GM19468 (cell line): ENCODE results near the gene DGUOK.

Source experiments
- ATAC-seq: cut with Tn5 transposase; IDR thresholded peaks from one replicate; pipeline ENCODE4 v1.9.1; 2021; ENCODE audit warnings: mild to moderate bottlenecking, moderate library complexity, moderate number of reproducible peaks; ENCODE audit not compliant: unreplicated experiment; ENCODE audit errors: extremely low read depth

Gene DGUOK

DNA sequence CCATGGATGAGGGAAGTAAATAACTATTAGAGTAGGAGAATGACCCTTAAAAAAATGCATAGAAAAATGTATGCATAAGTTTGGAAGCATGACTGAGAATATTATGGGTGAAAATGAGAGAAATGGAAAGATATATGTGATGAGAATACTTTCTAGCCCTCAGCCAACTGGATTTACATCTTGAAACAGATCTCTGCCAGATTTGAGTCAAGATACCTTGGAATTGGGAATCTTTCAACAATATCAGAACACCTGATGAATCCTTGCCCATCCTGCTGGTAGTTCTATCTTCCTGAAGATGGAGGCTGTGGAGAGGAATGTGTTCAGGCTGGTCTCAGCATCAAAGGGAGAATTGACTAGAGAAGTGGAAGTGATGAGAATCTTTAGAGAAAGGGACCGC is 63.9 kb downstream of the DGUOK start:
- no peak for ATAC-seq

DNA sequence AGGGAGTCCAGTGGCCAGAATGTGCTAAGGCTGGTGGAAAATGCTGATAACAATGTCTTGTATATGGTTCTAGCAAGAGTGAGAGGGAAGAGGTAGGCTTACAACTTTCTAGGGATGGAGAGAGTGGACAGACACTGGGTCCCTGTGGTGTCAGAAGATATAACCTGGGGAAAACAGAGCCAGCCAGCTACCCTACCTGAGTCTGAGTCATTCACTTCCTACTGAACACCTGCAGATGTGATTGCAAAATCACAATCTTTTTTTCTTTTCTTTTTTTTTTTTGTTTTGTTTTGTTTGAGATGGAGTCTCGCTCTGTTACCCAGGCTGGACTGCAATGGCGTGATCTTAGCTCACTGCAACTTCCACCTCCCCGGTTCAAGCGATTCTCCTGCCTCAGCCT is 65.4 kb downstream of the DGUOK start:
- ATAC-seq: no peak

DNA sequence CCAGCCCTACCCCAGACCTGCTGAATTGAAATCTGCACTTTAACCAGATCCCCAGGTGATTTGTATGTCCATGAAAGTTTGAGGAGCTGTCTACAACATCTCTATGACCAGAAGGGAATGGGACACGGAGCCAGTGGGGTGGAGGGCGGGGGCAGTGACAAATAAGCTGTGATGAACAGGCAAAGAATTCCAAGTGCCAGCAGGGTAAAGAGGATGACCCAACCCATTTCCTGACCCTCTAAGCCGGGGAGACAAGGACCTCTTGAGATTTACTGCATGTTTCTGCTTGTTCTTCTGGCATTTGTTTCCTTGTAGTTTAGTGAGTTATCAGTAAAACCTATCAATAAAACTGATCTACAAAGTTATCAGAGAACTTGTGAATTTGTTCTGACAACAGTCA is 66.7 kb downstream of the DGUOK start:
- ATAC-seq: no peak

DNA sequence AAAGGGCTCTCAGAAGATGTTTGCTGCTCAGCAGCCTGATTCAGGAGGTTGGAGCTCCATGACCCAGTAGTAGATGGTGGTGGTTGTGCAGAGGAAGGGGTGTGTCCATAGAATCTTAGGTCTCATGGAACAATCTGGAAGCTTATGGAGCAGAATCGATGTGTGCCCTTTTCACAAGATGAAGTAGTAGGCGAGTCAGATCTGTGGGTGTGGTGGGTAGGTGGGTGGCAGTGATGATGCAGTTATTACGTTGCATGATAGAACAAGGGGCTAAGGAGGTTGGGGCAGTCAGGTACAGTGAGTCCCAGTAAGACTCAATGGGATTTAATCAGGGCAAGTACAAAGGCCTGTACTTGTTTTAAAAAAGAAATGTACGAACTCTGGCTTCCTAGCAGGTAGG is 67.1 kb downstream of the DGUOK start:
- ATAC-seq: no peak

DNA sequence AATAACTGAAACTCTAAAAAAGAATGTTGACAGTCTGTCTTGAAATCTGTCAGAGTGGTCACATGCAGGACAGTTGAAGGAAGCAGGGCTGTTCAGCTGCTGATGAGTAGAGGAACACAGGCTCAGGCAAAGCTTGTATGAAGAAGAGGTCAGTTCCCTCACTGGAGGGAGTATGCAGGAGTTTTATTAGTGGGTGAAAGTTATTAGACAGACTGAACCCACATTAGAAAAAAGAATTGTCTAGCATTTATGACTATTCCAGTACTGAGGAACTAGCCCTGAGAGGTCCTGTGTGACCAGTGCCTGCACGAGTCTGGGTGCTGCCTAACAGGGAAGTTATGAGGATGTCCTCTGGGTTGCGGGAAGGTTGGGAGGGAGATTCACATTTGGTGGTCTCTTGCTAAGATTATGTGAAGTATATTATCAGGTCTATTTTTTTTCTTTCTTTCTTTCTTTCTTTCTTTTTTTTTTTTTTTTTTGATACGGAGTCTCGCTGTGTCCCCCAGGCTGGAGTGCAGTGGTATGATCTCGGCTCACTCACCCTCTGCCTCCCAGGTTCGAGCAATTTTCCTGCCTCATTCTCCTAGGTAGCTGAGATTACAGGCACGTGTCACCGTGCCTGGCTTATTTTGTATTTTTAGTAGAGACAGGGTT is 67.6 kb downstream of the DGUOK start:
- ATAC-seq: no peak

DNA sequence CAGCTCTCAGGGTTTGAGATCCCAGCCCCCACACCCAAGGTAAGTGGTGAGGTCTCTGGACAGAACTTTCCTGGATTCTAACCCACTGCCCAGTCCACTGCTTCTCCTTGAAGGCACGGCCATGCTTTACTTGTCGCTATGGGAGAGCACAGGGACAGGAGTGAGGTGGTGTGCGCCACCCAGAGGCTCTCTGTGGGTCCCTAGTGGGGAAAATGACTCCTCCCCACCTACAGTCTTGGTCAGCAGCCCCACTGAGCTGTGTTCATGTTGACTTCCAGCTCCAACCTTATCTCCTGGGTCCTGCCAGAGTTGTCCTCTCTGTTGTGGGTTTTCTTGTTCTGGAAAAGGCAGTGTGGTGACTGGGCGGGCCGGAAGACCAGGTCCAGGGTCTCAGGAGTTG is 69.1 kb downstream of the DGUOK start:
- ATAC-seq: no peak

DNA sequence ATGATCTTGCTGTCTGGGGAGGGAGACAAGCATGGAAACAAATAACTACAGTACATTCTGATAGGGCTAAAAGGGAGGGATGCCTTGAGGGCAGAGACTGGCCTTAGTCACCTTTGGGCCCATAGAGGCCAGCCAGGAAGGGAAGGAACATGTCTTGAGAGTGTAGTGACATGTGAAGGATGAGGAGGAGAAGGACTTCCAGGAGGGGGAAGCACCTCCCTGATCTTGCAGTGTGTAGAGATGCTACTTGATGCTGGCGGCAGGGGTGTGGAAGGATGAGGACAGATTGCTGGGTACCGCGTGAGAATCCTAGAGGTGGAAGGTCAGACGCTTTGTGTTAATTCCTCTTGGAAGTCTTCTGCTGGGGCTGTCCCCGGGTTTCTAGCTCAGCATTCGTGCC is 71.1 kb downstream of the DGUOK start:
- ATAC-seq: no peak

DNA sequence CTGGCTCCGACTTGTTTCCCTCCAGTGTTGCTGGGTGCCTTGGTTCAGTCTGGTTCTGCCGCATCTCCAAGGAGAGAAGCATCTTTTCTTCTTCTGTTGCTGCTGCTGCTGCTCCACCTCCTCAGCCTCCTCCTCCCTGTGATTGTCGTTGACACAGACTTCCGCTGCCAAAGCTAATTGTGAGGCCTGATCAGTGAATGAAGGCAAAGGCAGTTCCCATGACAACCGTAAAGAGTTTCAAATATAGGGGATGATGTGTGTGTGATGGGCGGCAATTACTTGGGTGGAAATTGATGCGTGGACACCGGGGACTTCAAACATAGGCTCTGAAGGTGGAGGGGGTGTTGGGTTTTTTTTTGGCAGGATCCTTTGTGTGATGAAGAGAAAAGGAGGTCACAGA is 71.8 kb downstream of the DGUOK start:
- ATAC-seq: no peak

DNA sequence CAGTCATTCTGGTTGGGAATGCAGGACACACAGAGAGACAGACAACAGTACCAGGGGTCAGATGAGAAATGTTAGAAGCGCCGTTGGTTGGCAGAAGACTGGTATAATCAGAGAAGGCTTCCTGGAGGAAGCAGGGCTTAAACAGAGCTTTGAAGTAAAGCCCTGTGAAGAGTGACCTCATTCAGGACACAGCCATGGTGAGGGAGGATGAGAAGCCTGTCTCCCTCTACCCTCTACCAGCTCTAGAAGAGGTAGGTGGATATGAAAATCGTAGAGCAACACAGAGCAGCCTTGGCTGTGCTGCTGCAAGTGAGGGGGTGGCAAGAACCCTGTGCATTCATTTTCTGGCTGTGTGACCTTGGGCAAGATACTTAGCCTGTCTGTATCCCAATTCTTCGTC is 72.3 kb downstream of the DGUOK start:
- no peak for ATAC-seq

DNA sequence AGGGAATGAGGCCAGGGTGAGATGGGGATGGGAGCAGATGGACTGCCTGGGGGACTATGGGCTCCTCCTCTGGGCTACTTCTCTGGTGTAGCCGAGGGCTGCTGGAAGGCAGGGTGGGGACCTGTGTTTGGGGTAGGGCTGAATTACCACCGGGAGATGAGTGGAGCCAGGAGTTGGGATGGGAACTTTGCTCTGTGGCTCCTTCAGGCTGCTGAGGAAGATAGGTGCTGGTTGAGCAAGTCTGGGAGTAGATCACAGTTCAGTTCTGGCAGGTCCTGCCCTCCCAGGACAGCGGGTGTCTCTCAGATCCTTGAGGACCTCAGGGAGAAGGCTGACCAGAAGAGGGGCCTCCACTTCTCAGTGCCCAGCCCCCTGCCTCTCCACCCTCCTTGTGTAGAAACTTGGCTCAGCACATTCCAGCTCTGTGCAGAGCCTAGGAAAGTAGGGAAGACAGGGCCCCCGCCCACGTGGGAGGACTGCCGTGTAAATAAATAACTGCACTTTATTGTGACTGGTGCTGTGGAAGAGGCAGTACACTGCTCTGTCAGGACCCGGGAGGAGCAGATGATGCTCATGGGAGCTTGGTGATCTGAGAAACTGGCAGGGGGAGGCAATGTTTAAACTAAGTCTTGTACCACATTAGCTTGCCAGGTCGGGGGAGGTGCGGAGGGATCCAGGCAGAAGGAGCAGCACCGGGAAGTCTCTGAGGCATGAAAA is 73.4 kb downstream of the DGUOK start:
- no peak for ATAC-seq

DNA sequence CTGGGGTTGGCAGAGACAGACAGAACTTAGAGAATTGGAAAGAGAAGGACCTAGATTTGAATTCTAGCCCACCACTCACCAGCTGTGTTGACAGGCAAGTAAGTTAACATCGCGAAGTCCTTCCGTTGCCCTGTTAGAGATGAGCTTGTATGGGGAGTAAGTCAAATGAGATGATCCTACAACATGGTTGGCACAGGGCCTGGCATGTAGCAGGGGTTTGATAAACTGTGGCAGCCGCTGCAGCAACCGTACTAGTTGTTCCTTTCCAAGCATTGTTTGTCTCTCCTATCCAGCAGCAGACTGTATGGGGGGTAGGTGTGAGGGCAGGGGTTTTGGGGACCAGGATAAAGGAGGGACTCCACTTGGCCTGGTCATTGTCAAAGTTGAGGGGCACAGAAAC is 74.0 kb downstream of the DGUOK start:
- no peak for ATAC-seq

DNA sequence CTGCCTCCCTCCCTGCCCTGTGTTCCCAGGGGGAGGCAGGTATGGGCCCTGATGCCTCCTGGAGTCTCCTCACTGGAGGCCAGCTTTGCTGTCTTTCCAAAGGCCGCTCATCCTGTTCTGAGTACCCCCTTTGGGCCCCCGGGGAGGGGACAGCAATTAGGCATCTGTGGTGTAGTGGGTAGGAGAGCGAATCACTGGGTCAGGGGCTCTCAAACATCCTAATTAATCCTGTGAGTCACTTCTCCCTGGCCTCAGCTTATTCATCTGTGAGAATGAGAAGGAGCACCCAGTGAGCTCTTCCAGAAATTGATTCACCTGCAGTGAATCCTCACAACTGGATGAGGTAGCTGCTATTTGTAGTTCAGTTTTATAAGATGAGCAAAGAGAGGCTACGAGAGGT is 74.4 kb downstream of the DGUOK start:
- no peak for ATAC-seq

DNA sequence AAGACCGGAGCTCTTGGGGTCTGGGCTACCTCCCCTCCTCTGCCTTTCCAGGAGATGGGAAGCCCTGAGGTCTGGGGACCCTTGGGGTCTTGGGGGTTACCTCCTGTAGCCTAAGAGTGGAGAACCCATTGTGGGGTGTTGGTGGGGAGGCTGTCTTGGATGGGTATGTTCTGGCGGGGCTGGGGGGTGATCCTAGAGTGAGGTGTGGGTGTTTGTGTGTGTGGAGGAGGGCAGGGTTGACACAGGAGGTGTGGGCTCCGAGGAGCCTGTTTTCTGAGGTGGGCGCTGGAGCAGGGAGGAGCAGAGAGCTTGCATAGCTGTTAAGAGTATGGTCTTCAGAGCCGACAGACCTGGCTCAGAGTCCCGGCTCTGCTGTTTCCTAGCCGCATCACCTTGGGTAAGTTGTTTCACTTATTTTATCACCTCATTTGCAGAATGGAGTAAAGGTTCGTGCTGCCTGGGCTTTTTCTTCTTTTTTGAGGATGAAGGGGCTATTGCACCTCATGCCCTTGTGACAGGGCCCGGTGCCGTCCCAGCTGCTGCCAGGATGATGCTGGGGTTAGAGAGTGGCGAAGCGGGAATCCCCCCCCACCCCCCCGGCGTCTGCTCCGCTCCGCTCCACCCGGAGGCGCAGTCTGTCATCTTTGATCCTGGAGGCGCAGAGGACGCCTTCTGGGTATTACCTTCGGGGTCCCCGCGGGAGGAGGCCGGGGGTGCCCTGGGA is 75.3 kb downstream of the DGUOK start:
- ATAC-seq: no peak

DNA sequence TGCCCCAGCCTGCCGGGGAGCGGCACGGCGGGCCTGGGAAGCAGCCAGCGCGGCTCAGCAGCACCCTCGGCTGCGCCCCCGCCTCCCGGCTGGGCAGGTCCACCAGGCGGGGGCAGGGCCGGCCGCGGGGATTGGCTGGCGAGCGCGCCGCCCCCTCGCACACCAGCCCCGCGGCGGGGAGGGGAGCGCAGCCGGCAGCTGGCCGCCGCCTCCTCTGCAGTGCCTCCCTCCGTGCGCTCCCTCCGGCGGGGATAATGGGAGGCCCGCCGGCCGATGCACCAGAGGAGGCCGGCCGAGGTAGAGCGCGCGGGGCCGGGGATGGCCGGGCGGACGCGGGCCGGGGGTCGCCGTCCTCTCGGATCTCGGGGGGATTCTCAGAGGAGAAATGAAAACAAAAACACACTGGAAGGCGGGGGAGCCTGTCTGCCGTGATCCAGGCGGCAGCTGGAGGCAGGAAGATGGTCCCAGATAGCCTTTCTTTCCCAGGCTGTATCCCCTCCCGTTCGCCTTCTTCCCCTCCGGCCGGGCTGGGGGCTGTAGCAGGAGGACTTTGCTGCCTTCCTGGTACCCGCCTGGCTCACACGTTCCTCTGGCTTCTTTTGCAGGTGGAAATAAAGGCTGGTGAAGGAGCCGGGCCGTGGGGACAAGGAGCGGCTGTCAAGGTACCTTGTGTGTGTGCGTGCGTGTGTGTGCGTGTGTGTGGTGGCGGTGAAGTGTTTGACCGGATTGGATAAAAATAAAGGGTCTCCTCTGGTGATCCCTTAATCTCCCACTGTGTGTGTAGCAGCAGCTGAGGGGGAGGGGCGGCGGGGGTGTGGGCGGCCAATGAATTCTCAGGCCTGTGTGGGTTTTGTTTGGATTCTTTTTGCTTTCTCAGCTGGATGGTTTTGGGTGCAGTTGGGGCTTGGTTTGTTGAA is 76.1 kb downstream of the DGUOK start:
- ATAC-seq: peak; percentile 90

DNA sequence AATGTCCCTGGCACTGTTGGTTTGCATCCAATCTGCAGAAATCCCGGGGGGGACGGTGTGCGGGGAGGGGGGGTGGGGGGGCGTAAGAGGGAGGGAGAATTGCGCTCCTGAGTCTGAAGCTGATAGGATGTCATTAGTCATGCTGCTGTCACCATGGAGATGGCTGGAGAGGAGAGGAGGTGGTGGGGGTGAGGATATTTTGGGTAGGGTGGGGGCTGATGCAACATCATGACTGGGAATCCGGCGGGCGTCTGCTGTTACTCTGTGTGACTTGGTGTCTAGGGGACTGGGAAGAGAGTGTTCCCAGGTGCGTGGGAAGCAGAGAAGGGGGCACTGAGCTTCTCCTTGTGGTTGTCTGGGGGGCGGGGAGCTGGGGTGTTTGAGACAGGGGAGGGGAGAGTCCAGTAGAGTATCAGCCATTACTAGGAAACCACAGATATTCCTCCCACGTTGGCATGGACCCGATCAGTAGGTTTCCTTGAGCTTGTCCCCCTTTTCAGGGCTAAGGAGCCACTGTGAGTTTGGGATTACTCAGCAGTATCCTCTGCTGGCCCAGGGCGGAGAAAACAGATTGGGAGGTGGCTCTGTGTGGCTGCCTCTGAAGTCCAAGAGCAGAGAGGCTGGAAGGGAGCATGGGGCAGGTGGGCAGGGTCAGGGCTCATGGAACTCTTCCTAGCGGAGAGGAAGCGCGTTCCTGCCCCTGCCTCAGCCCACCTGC is 77.0 kb downstream of the DGUOK start:
- no peak for ATAC-seq

DNA sequence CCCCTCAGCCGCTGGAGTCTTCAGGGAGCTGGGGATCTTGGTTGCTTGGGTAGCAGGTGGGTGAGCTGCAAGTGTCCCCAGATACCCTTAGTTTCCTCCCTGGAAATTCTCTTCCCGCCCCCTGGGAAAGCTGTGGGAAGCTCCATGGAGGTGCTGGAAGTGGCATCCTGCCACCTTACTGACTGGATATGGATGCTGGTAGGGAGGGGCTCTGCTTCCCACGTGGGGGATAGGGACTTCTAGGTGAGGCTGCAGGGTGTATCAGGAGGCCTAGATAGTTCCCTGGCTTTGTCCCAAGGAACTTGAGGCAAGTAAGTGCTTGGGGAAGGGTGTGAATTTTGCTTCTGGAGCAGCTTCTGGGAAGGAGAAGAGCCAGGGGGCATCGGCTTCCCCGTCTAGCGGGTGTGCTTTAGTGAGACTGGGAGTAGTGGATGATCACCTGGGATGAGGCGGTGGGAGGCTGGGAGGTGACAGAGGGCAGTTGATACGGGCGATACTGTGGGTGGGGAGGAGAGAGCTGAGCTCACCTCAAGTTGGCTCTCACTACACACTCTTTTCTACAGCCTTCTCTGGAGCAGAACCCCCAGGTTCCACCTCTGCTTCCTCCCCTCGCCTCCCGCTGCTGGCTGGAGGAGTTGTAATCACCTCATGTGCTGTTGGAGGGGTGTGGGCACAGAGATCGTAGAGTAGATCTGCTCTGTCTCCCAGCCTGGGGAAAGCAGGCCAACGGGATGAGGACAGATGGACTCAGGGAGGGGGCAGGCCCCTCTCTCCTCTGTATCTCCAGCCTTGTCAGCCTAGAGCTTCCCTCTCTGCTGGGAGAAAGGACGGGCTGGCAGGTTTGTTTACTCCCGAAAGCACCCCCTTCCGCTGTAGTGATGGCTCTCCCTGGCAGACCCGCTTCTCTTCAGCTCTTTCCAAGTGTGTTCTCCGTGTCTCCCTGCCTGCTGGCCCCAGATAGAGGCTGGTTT is 77.8 kb downstream of the DGUOK start:
- no peak for ATAC-seq

DNA sequence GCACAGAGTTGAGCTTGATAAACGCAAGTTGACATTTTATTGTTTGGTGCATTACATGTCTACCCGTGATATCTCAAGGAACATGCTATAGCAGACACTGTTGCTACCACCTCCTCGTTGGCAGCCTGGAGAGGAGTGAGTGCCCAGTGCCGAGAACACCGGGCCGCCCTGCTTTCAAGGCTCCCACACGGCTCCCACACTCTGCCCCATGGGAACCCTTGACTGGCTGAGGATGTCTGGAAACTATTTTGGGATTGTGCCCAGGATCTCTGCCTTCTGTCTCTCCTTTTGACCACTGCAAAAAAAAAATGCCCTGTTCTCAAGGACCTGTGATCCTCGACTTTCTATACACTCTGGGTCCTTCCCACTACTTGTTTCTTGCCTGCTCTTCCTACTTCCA is 79.1 kb downstream of the DGUOK start:
- no peak for ATAC-seq

DNA sequence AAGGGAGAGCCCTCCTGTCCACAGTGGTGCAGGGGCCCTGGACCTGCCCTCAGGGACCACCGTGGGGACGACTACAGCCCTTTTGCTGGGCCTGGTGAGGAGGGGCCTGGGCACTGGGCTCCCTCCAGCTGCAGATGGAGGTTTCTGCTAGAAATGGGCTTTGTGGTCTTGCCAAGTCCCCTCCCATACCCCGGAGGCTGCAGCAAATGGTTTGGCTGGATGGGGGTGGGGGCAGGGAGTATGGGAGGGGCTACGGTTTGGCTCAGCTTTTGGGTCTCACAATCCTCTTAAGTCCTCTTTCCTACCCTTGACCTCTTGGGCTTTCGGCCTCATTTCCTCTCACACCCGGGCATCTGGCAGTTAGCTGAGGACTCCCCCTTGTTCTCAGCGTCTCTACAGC is 79.8 kb downstream of the DGUOK start:
- no peak for ATAC-seq

DNA sequence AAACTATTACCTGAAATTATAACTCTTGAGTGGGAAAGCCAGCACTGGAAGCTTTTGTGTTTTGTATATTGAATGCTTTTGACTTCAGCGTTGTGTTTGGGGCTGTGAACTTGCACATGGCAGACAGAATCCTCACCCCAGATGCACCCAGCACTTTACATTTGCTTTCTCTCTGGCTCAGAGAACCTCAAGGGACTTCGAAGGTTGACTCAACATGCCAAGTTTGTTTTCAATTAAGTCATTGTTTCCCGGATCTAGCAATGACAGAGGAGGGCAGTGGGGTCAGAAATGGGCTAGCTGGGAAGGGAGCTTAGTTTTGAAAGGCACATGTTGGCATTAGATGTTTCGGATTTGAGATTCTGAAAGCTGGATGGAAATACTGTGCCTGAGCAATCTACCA is 80.4 kb downstream of the DGUOK start:
- no peak for ATAC-seq
